Measurements from ENCODE around the gene AIMP1.
"Not testable (repeated sequence)": the region's sequence is repeated elsewhere in the genome, so short reads cannot be mapped to it uniquely, and the experiment has no call there.

Gene AIMP1

DNA sequence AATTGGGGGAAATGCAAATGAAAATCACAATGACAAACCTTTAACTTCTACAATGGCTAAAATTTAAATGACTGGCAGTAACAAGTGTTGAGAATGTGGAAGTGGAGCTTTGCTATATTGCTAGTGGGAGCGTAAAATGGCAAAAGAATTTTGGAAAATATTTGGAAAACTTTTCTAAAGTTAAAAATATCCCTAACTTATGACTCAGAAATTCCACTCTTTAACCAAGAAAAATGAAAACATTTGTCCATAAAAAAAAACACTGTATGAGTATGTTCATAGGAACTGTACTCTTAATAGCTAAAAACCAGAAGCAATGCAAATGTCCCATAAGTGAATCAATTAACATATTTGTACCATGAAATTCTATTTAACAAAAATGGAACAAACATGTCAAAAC is 4.0 kb upstream of the AIMP1 start:
- Histone ChIP-seq H3K4me1 (ENCODE audit: control insufficient read depth, insufficient read depth, low read length) (peaks cover 5% of the 10 kb centered on the region), H3K4me3 (ENCODE audit: low read length in 2 of 2) (no peak overlapping the region), H3K27ac (ENCODE audit: low read length) (no peak overlapping the region), H3K27me3 (ENCODE audit: control insufficient read depth in 1 of 2, insufficient read depth in 2 of 2, low read length in 2 of 2) (no peaks in the 10 kb centered on the region), H3K9ac (ENCODE audit: low read length in 2 of 2) (no peak overlapping the region), H3K9me3 (ENCODE audit: control insufficient read depth in 2 of 2, low read length in 2 of 2) (no peaks in the 10 kb centered on the region), H3K36me3 (ENCODE audit: control insufficient read depth in 2 of 2, insufficient read depth in 2 of 2, low read length in 2 of 2) (no peaks in the 10 kb centered on the region)

DNA sequence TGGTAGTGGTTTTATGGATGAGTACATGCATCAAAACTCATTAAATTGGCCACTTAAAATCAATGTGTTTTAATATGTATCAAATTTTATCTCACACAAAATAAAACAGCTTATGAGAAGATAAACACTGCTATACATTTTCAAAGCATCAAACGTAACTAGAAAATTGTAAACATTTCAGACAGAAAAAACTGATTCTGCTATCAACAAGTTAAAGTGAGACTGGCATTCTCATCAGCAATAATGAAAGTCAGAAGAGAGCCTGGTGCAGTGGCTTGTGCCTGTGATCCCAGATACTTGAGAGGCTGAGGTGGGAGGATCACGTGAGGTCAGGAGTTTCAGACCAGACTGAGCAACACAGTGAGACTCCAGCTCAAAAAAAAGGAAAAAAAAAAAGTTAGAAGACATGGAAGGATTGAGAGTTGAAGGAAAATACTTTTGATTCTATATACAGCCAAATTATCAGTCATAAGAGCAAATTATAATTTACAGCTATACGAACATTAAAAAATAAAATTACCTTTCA is 3.3 kb upstream of the AIMP1 start:
- H3K9ac ChIP-seq (ENCODE audit: low read length in 2 of 2) = no peak overlapping the region
- no peak overlapping the region for H3K4me3 ChIP-seq (ENCODE audit: low read length in 2 of 2)
- H3K36me3 ChIP-seq (ENCODE audit: control insufficient read depth in 2 of 2, insufficient read depth in 2 of 2, low read length in 2 of 2) = no peaks in the 10 kb centered on the region
- H3K9me3 ChIP-seq (ENCODE audit: control insufficient read depth in 2 of 2, low read length in 2 of 2) = no peaks in the 10 kb centered on the region
- H3K27me3 ChIP-seq (ENCODE audit: control insufficient read depth in 1 of 2, insufficient read depth in 2 of 2, low read length in 2 of 2) = no peaks in the 10 kb centered on the region
- peaks cover 5% of the 10 kb centered on the region for H3K4me1 ChIP-seq (ENCODE audit: control insufficient read depth, insufficient read depth, low read length)
- H3K27ac ChIP-seq (ENCODE audit: low read length) = no peak overlapping the region

GRCh38 chr4:106314960-106315359 is 1.4 kb upstream of the AIMP1 start:
- Histone ChIP-seq H3K4me3 (ENCODE audit: low read length in 2 of 2) (peak overlapping the region; percentile 97 to 98), H3K4me1 (ENCODE audit: control insufficient read depth, insufficient read depth, low read length) (peaks cover 5% of the 10 kb centered on the region), H3K27ac (ENCODE audit: low read length) (no peak overlapping the region), H3K9me3 (ENCODE audit: control insufficient read depth in 2 of 2, low read length in 2 of 2) (no peaks in the 10 kb centered on the region), H3K36me3 (ENCODE audit: control insufficient read depth in 2 of 2, insufficient read depth in 2 of 2, low read length in 2 of 2) (no peaks in the 10 kb centered on the region), H3K9ac (ENCODE audit: low read length in 2 of 2) (peak overlapping the region in 1 of 2 donors; percentile 99), H3K27me3 (ENCODE audit: control insufficient read depth in 1 of 2, insufficient read depth in 2 of 2, low read length in 2 of 2) (no peaks in the 10 kb centered on the region)

- H3K4me1 ChIP-seq (ENCODE audit: control insufficient read depth, insufficient read depth, low read length) = peaks cover 5% of the 10 kb centered on the region
- no peaks in the 10 kb centered on the region for H3K9me3 ChIP-seq (ENCODE audit: control insufficient read depth in 2 of 2, low read length in 2 of 2)
- H3K27me3 ChIP-seq (ENCODE audit: control insufficient read depth in 1 of 2, insufficient read depth in 2 of 2, low read length in 2 of 2) = no peaks in the 10 kb centered on the region
- peak overlapping the region; percentile 97 to 99 for H3K9ac ChIP-seq (ENCODE audit: low read length in 2 of 2)
- H3K4me3 ChIP-seq (ENCODE audit: low read length in 2 of 2) = peak overlapping the region; percentile 97 to 98
- no peaks in the 10 kb centered on the region for H3K36me3 ChIP-seq (ENCODE audit: control insufficient read depth in 2 of 2, insufficient read depth in 2 of 2, low read length in 2 of 2)
- H3K27ac ChIP-seq (ENCODE audit: low read length) = peak overlapping the region; percentile 94
Observed at GRCh38 chr4:106315476-106315967, 828 bp upstream of the AIMP1 start.

- Histone ChIP-seq H3K27me3 (ENCODE audit: control insufficient read depth in 1 of 2, insufficient read depth in 2 of 2, low read length in 2 of 2) (no peaks in the 10 kb centered on the region), H3K9me3 (ENCODE audit: control insufficient read depth in 2 of 2, low read length in 2 of 2) (no peaks in the 10 kb centered on the region), H3K9ac (ENCODE audit: low read length in 2 of 2) (peak overlapping the region; percentile 97 to 99), H3K27ac (ENCODE audit: low read length) (peak overlapping the region; percentile 94), H3K4me3 (ENCODE audit: low read length in 2 of 2) (peak overlapping the region; percentile 97 to 98), H3K36me3 (ENCODE audit: control insufficient read depth in 2 of 2, insufficient read depth in 2 of 2, low read length in 2 of 2) (no peaks in the 10 kb centered on the region), H3K4me1 (ENCODE audit: control insufficient read depth, insufficient read depth, low read length) (peaks cover 5% of the 10 kb centered on the region)
Observed at GRCh38 chr4:106316773-106317409, 541 bp downstream of the AIMP1 start.

- no peak overlapping the region for H3K9ac ChIP-seq (ENCODE audit: low read length in 2 of 2)
- H3K36me3 ChIP-seq (ENCODE audit: control insufficient read depth in 2 of 2, insufficient read depth in 2 of 2, low read length in 2 of 2) = no peaks in the 10 kb centered on the region
- peak overlapping the region in 1 of 2 donors; percentile 98 for H3K4me3 ChIP-seq (ENCODE audit: low read length in 2 of 2)
- no peaks in the 10 kb centered on the region for H3K9me3 ChIP-seq (ENCODE audit: control insufficient read depth in 2 of 2, low read length in 2 of 2)
- H3K4me1 ChIP-seq (ENCODE audit: control insufficient read depth, insufficient read depth, low read length) = peaks cover 5% of the 10 kb centered on the region
- H3K27me3 ChIP-seq (ENCODE audit: control insufficient read depth in 1 of 2, insufficient read depth in 2 of 2, low read length in 2 of 2) = no peaks in the 10 kb centered on the region
- no peak overlapping the region for H3K27ac ChIP-seq (ENCODE audit: low read length)
Observed at GRCh38 chr4:106317815-106318214, 1.5 kb downstream of the AIMP1 start.

DNA sequence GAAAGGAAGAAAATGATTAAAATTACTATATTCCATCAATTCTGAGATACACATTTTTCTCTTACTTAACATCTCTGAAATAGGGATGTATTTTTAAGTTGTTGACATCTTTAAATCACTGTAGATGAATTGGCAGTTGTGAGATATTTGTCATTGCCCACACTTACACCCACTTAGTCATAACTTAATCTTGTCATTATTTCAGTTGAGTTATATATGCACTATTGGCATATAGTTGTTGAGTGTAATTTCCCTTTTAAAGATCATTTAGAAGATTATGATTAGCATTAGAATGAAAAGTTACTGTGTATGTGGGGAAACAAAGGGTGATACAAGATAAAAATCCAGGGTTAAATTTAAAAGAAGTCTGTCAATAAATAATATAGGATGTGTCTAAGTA is 2.2 kb downstream of the AIMP1 start:
- Histone ChIP-seq H3K36me3 (ENCODE audit: control insufficient read depth in 2 of 2, insufficient read depth in 2 of 2, low read length in 2 of 2) (no peaks in the 10 kb centered on the region), H3K9me3 (ENCODE audit: control insufficient read depth in 2 of 2, low read length in 2 of 2) (no peaks in the 10 kb centered on the region), H3K4me1 (ENCODE audit: control insufficient read depth, insufficient read depth, low read length) (peaks cover 5% of the 10 kb centered on the region), H3K27me3 (ENCODE audit: control insufficient read depth in 1 of 2, insufficient read depth in 2 of 2, low read length in 2 of 2) (no peaks in the 10 kb centered on the region), H3K27ac (ENCODE audit: low read length) (no peak overlapping the region), H3K4me3 (ENCODE audit: low read length in 2 of 2) (no peak overlapping the region), H3K9ac (ENCODE audit: low read length in 2 of 2) (no peak overlapping the region)

DNA sequence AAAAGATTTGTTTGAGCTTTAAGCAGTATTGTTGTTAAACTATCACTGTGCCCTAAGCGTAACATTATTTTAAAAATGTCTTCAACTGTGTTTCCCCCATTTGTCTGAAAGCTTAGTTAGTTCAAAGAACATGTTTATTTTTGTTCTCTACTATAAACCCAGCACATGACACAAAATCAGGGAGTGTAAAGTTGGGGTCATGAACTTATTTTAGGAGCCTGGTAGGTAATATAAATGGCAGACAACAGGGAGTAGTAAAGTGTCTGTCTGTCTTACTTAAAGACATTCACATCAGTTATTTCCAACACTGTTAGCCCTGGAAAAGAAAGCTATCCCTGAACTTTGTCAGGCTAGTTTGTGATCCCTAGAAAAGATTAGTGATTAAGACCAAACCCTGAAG is 3.9 kb downstream of the AIMP1 start:
- H3K27me3 ChIP-seq (ENCODE audit: control insufficient read depth in 1 of 2, insufficient read depth in 2 of 2, low read length in 2 of 2) = no peaks in the 10 kb centered on the region
- no peak overlapping the region for H3K4me3 ChIP-seq (ENCODE audit: low read length in 2 of 2)
- peaks cover 2% of the 10 kb centered on the region for H3K4me1 ChIP-seq (ENCODE audit: control insufficient read depth, insufficient read depth, low read length)
- H3K27ac ChIP-seq (ENCODE audit: low read length) = no peak overlapping the region
- no peaks in the 10 kb centered on the region for H3K9me3 ChIP-seq (ENCODE audit: control insufficient read depth in 2 of 2, low read length in 2 of 2)
- H3K9ac ChIP-seq (ENCODE audit: low read length in 2 of 2) = no peak overlapping the region
- H3K36me3 ChIP-seq (ENCODE audit: control insufficient read depth in 2 of 2, insufficient read depth in 2 of 2, low read length in 2 of 2) = no peaks in the 10 kb centered on the region

DNA sequence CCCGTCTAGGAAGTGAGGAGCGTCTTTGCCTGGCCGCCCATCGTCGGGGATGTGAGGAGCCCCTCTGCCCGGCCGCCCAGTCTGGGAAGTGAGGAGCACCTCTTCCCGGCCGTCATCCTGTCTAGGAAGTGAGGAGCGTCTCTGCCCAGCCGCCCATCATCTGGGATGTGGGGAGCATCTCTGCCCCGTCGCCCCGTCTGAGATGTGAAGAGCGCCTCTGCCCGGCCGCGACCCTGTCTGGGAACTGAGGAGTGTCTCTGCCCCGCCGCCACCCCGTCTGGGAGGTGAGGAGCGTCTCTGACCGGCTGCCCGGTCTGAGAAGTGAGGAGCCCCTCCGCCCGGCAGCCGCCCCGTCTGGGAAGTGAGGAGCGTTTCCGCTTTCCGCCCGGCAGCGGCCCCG is 4.8 kb downstream of the AIMP1 start:
- H3K27me3 ChIP-seq (ENCODE audit: control insufficient read depth in 1 of 2, insufficient read depth in 2 of 2, low read length in 2 of 2); H3K4me1 ChIP-seq (ENCODE audit: control insufficient read depth, insufficient read depth, low read length); H3K36me3 ChIP-seq (ENCODE audit: control insufficient read depth in 2 of 2, insufficient read depth in 2 of 2, low read length in 2 of 2); H3K9me3 ChIP-seq (ENCODE audit: control insufficient read depth in 2 of 2, low read length in 2 of 2); H3K27ac ChIP-seq (ENCODE audit: low read length); H3K9ac ChIP-seq (ENCODE audit: low read length in 2 of 2); H3K4me3 ChIP-seq (ENCODE audit: low read length in 2 of 2): not testable (repeated sequence)

DNA sequence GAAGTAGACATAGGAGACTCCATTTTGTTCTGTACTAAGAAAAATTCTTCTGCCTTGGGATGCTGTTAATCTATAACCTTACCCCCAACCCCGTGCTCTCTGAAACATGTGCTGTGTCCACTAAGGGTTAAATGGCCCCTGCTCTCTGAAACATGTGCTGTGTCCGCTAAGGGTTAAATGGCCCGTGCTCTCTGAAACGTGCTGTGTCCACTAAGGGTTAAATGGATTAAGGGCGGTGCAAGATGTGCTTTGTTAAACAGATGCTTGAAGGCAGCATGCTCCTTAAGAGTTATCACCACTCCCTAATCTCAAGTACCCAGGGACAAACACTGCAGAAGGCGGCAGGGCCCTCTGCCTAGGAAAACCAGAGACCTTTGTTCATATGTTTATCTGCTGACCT is 5.5 kb downstream of the AIMP1 start:
- H3K4me3 ChIP-seq (ENCODE audit: low read length in 2 of 2); H3K27ac ChIP-seq (ENCODE audit: low read length); H3K36me3 ChIP-seq (ENCODE audit: control insufficient read depth in 2 of 2, insufficient read depth in 2 of 2, low read length in 2 of 2); H3K4me1 ChIP-seq (ENCODE audit: control insufficient read depth, insufficient read depth, low read length); H3K9ac ChIP-seq (ENCODE audit: low read length in 2 of 2); H3K27me3 ChIP-seq (ENCODE audit: control insufficient read depth in 1 of 2, insufficient read depth in 2 of 2, low read length in 2 of 2); H3K9me3 ChIP-seq (ENCODE audit: control insufficient read depth in 2 of 2, low read length in 2 of 2): not testable (repeated sequence)

DNA sequence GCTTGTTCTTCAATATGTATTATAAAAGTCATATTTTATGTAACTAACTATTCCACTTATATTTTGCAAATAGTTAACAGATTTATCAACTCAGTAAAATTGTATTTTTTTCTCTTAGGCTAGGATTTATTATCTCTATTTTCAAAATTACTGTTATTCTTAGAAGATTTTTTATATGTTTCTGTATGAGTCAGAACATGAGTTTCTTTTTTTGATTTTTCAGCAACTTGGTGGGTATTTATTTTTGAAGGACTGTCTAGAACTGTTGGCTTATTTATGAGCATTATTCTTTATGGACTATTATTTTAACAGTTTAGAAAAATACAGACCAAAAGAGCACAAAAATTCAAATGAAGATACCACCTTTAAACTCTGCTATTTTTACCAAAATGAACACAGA is 6.8 kb downstream of the AIMP1 start:
- Histone ChIP-seq H3K36me3 (ENCODE audit: control insufficient read depth in 2 of 2, insufficient read depth in 2 of 2, low read length in 2 of 2) (peaks cover 2 to 14% of the 10 kb centered on the region in 2 donors), H3K27ac (ENCODE audit: low read length) (no peak overlapping the region), H3K4me1 (ENCODE audit: control insufficient read depth, insufficient read depth, low read length) (no peaks in the 10 kb centered on the region), H3K4me3 (ENCODE audit: low read length in 2 of 2) (no peak overlapping the region), H3K27me3 (ENCODE audit: control insufficient read depth in 1 of 2, insufficient read depth in 2 of 2, low read length in 2 of 2) (no peaks in the 10 kb centered on the region), H3K9ac (ENCODE audit: low read length in 2 of 2) (no peak overlapping the region), H3K9me3 (ENCODE audit: control insufficient read depth in 2 of 2, low read length in 2 of 2) (no peaks in the 10 kb centered on the region)

Data from stomach smooth muscle (tissue), 2 donors.